ENCODE data around the gene FMN2.

The FMN2 gene

DNA sequence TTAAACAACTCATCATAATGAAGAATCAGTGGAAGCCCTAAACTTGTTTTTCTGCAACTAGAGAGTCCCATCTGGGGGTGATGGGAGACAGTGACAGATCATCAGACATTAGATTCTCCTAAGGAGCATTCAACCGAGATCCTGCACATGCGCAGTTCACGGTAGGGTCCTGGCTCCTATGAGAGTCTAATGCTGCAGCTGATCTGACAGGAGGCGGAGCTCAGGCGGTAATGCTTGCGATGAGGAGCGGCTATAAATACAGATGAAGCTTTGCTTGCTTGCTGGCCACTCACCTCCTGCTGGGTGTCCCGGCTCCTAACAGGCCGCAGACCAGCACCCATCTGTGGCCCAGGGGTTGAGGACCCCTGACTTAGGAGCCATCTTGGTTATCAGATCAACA is 247.2 kb downstream of the FMN2 start:
- Histone ChIP-seq H3K9ac (no peak overlapping the region), H3K27me3 (ENCODE audit: insufficient read depth, low read depth) (no peaks in the 10 kb centered on the region), H3K79me2 (ENCODE audit: insufficient read depth, low read depth) (no peaks in the 10 kb centered on the region), H3K4me3 (IDR thresholded peaks at IDR 0.05; ENCODE audit: insufficient read depth, low read depth, low read length) (no peak overlapping the region), H2AFZ (ENCODE audit: low read depth) (no peak overlapping the region), H3K4me1 (ENCODE audit: low read depth, poor library complexity, severe bottlenecking) (no peaks in the 10 kb centered on the region), H3K27ac (no peak overlapping the region), H4K20me1 (ENCODE audit: insufficient read depth) (no peaks in the 10 kb centered on the region), H3K4me2 (no peak overlapping the region), H3K36me3 (ENCODE audit: insufficient read depth) (no peaks in the 10 kb centered on the region)
- TF ChIP-seq, protein P1, sequence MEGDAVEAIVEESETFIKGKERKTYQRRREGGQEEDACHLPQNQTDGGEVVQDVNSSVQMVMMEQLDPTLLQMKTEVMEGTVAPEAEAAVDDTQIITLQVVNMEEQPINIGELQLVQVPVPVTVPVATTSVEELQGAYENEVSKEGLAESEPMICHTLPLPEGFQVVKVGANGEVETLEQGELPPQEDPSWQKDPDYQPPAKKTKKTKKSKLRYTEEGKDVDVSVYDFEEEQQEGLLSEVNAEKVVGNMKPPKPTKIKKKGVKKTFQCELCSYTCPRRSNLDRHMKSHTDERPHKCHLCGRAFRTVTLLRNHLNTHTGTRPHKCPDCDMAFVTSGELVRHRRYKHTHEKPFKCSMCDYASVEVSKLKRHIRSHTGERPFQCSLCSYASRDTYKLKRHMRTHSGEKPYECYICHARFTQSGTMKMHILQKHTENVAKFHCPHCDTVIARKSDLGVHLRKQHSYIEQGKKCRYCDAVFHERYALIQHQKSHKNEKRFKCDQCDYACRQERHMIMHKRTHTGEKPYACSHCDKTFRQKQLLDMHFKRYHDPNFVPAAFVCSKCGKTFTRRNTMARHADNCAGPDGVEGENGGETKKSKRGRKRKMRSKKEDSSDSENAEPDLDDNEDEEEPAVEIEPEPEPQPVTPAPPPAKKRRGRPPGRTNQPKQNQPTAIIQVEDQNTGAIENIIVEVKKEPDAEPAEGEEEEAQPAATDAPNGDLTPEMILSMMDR (conservative IDR thresholded peaks at IDR 0.05; ENCODE audit: low read depth, low read length): no peak

- TF ChIP-seq, protein P1 (conservative IDR thresholded peaks at IDR 0.05; ENCODE audit: low read depth, low read length): no peak
- Histone ChIP-seq H4K20me1 (ENCODE audit: insufficient read depth) (no peaks in the 10 kb centered on the region), H3K4me2 (no peak overlapping the region), H3K4me3 (IDR thresholded peaks at IDR 0.05; ENCODE audit: insufficient read depth, low read depth, low read length) (no peak overlapping the region), H3K36me3 (ENCODE audit: insufficient read depth) (no peaks in the 10 kb centered on the region), H3K27ac (no peak overlapping the region), H3K4me1 (ENCODE audit: low read depth, poor library complexity, severe bottlenecking) (no peaks in the 10 kb centered on the region), H3K9ac (no peak overlapping the region), H2AFZ (ENCODE audit: low read depth) (no peak overlapping the region), H3K79me2 (ENCODE audit: insufficient read depth, low read depth) (no peaks in the 10 kb centered on the region), H3K27me3 (ENCODE audit: insufficient read depth, low read depth) (no peaks in the 10 kb centered on the region)
These were observed 249.9 kb downstream of the FMN2 start for GRCh38 chr1:240341365-240342250.

- Histone ChIP-seq H4K20me1 (ENCODE audit: insufficient read depth) (no peaks in the 10 kb centered on the region), H3K27ac (no peak overlapping the region), H2AFZ (ENCODE audit: low read depth) (no peak overlapping the region), H3K27me3 (ENCODE audit: insufficient read depth, low read depth) (no peaks in the 10 kb centered on the region), H3K36me3 (ENCODE audit: insufficient read depth) (no peaks in the 10 kb centered on the region), H3K4me2 (no peak overlapping the region), H3K4me1 (ENCODE audit: low read depth, poor library complexity, severe bottlenecking) (no peaks in the 10 kb centered on the region), H3K79me2 (ENCODE audit: insufficient read depth, low read depth) (no peaks in the 10 kb centered on the region), H3K4me3 (IDR thresholded peaks at IDR 0.05; ENCODE audit: insufficient read depth, low read depth, low read length) (no peak overlapping the region), H3K9ac (no peak overlapping the region)
- TF ChIP-seq, protein P1 (conservative IDR thresholded peaks at IDR 0.05; ENCODE audit: low read depth, low read length): no peak
These were observed 250.6 kb downstream of the FMN2 start for GRCh38 chr1:240342251-240342625.

DNA sequence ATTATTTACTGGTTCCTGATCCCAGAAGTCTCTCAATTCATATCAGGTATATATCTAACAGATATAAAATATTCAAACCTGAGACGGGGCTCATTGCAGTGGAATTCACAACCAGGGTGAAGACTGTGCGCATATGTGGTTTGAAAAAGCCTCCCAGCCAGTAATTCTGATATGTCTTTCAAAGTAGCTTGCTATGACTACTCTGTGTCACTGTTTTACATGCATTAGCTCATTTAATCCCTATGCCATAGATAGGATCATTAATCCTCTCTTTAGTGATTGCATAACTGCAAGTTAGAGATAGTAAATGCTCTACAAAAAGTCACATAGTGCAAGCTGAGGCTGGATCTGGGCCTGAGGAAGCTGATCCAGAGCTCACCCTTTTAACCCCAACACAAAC is 251.4 kb downstream of the FMN2 start:
- TF ChIP-seq, protein P1 (conservative IDR thresholded peaks at IDR 0.05; ENCODE audit: low read depth, low read length): no peak
- no peak overlapping the region for H3K9ac ChIP-seq
- no peak overlapping the region for H2AFZ ChIP-seq (ENCODE audit: low read depth)
- H3K27me3 ChIP-seq (ENCODE audit: insufficient read depth, low read depth): no peaks in the 10 kb centered on the region
- H3K4me3 ChIP-seq (IDR thresholded peaks at IDR 0.05; ENCODE audit: insufficient read depth, low read depth, low read length): no peak overlapping the region
- no peaks in the 10 kb centered on the region for H3K36me3 ChIP-seq (ENCODE audit: insufficient read depth)
- no peaks in the 10 kb centered on the region for H3K4me1 ChIP-seq (ENCODE audit: low read depth, poor library complexity, severe bottlenecking)
- H3K79me2 ChIP-seq (ENCODE audit: insufficient read depth, low read depth): no peaks in the 10 kb centered on the region
- H4K20me1 ChIP-seq (ENCODE audit: insufficient read depth): no peaks in the 10 kb centered on the region
- no peak overlapping the region for H3K27ac ChIP-seq
- no peak overlapping the region for H3K4me2 ChIP-seq
